T-helper 17 cell (primary cell): Measurements from ENCODE around the gene FHL2. TPM values are rescaled to one million over a fixed set of nuclear protein-coding genes. Genes with fewer than 3 reads are reported as not detected.
A peak's percentile ranks its signal among the peaks of the same experiment; 100 is the strongest.

Experiments
- ATAC-seq: fragments of 150-1000 bp; cut with Tn5 transposase; 2 replicates; pipeline ENCODE4 v1.10.0; 2021; ENCODE audit warnings: mild to moderate bottlenecking, moderate library complexity
- DNase-seq, 3 donors: peaks; one replicate each; pipeline versions ENCODE4 v3.0.0 to v3.0.0-alpha.2; 2020 to 2021
- H3K9me3 ChIP-seq: one replicate; pipeline ENCODE4 v1.7.0; 2013; ENCODE audit warnings: low read length, mild to moderate bottlenecking; ENCODE audit not compliant: control insufficient read depth, poor library complexity, severe bottlenecking
- H3K27ac Mint-ChIP-seq: one replicate; pipeline ENCODE4 v1.8.0; 2022; ENCODE audit warnings: mild to moderate bottlenecking, moderate library complexity, mixed read lengths
- H3K27me3 Mint-ChIP-seq: one replicate; pipeline ENCODE4 v1.8.0; 2022; ENCODE audit warnings: mixed read lengths
- H3K36me3 Mint-ChIP-seq: one replicate; pipeline ENCODE4 v1.8.0; 2022; ENCODE audit warnings: low read depth, mixed read lengths
- H3K4me1 Mint-ChIP-seq: one replicate; pipeline ENCODE4 v1.8.0; 2022; ENCODE audit warnings: mild to moderate bottlenecking, mixed read lengths
- H3K4me3 Mint-ChIP-seq: one replicate; pipeline ENCODE4 v1.8.0; 2022; ENCODE audit warnings: mild to moderate bottlenecking, moderate library complexity, mixed read lengths
- total RNA-seq, 4 donors: library from RNA in 2 of 4; stranded (reverse) in 2 of 4; gene quantifications; one replicate each; pipeline ENCODE4 v1.2.3 and lab custom pipeline; 2022 to 2026

The FHL2 gene
- total RNA-seq, 2 donors from 2014 or later, result 0.65 to 8.9 TPM

- H3K36me3 Mint-ChIP-seq, result peaks cover 7% of the 10 kb centered on the region
- DNase-seq (no peak), ATAC-seq (no peak)
- peak overlapping the region; percentile 43 for H3K27ac Mint-ChIP-seq
- peaks cover 8% of the 10 kb centered on the region for H3K4me1 Mint-ChIP-seq
- peaks cover 88% of the 10 kb centered on the region for H3K27me3 Mint-ChIP-seq
- no peak overlapping the region for H3K4me3 Mint-ChIP-seq
- H3K9me3 ChIP-seq, result peaks cover 2% of the 10 kb centered on the region
Observed at GRCh38 chr2:105413206-105413605, 14.4 kb upstream of the FHL2 start.

- DNase-seq (no peak), ATAC-seq (no peak)
- Mint-ChIP-seq H3K27me3 (peaks cover 85% of the 10 kb centered on the region), H3K36me3 (peaks cover 7% of the 10 kb centered on the region), H3K27ac (no peak overlapping the region), H3K4me1 (peaks cover 8% of the 10 kb centered on the region), H3K4me3 (no peak overlapping the region)
- H3K9me3 ChIP-seq, result no peaks in the 10 kb centered on the region
Observed at GRCh38 chr2:105412584-105412983, 13.7 kb upstream of the FHL2 start.

- peaks cover 78% of the 10 kb centered on the region for H3K27me3 Mint-ChIP-seq
Observed at GRCh38 chr2:105411720-105412407, 13.0 kb upstream of the FHL2 start.

GRCh38 chr2:105410554-105410953 lies 11.7 kb upstream of the FHL2 start:
- Mint-ChIP-seq H3K27ac (no peak overlapping the region), H3K36me3 (peaks cover 7% of the 10 kb centered on the region), H3K4me1 (peaks cover 10% of the 10 kb centered on the region), H3K4me3 (no peak overlapping the region), H3K27me3 (peaks cover 79% of the 10 kb centered on the region)
- no peak for ATAC-seq
- DNase-seq, result no peak
- H3K9me3 ChIP-seq, result no peaks in the 10 kb centered on the region

More at GRCh38 chr2:105411720-105412407, 13.0 kb upstream of the FHL2 start:
- H3K36me3 Mint-ChIP-seq, result peaks cover 7% of the 10 kb centered on the region
- peaks cover 8% of the 10 kb centered on the region for H3K4me1 Mint-ChIP-seq
- no peak overlapping the region for H3K4me3 Mint-ChIP-seq
- H3K27ac Mint-ChIP-seq, result no peak overlapping the region
- ATAC-seq, result no peak
- H3K9me3 ChIP-seq, result no peaks in the 10 kb centered on the region
- no peak for DNase-seq

- Mint-ChIP-seq H3K27me3 (peaks cover 79% of the 10 kb centered on the region), H3K27ac (no peak overlapping the region), H3K4me1 (peaks cover 10% of the 10 kb centered on the region), H3K4me3 (no peak overlapping the region), H3K36me3 (peaks cover 7% of the 10 kb centered on the region)
- ATAC-seq (no peak), DNase-seq (no peak)
- H3K9me3 ChIP-seq, result no peaks in the 10 kb centered on the region
Observed at GRCh38 chr2:105409717-105410116, 10.9 kb upstream of the FHL2 start.

- H3K27ac Mint-ChIP-seq, result no peak overlapping the region
- peaks cover 80% of the 10 kb centered on the region for H3K27me3 Mint-ChIP-seq
- ATAC-seq, result no peak
- H3K4me1 Mint-ChIP-seq, result peaks cover 9% of the 10 kb centered on the region
- peaks cover 7% of the 10 kb centered on the region for H3K36me3 Mint-ChIP-seq
- no peak overlapping the region for H3K4me3 Mint-ChIP-seq
- no peaks in the 10 kb centered on the region for H3K9me3 ChIP-seq
- DNase-seq, result no peak
Observed at GRCh38 chr2:105407946-105408743, 9.3 kb upstream of the FHL2 start.

- H3K27ac Mint-ChIP-seq, result no peak overlapping the region
Observed at GRCh38 chr2:105406221-105406620, 7.4 kb upstream of the FHL2 start.

GRCh38 chr2:105405291-105405690 lies 6.4 kb upstream of the FHL2 start:
- no peaks in the 10 kb centered on the region for H3K9me3 ChIP-seq
- Mint-ChIP-seq H3K4me1 (peaks cover 2% of the 10 kb centered on the region), H3K27me3 (peaks cover 65% of the 10 kb centered on the region), H3K4me3 (no peak overlapping the region), H3K27ac (no peak overlapping the region), H3K36me3 (peaks cover 3% of the 10 kb centered on the region)
- ATAC-seq (no peak), DNase-seq (no peak)

More at GRCh38 chr2:105406221-105406620, 7.4 kb upstream of the FHL2 start:
- peaks cover 2% of the 10 kb centered on the region for H3K4me1 Mint-ChIP-seq
- H3K27me3 Mint-ChIP-seq, result peaks cover 73% of the 10 kb centered on the region
- H3K36me3 Mint-ChIP-seq, result peaks cover 3% of the 10 kb centered on the region
- no peak for ATAC-seq
- H3K9me3 ChIP-seq, result no peaks in the 10 kb centered on the region
- no peak overlapping the region for H3K4me3 Mint-ChIP-seq
- DNase-seq, result no peak

- Mint-ChIP-seq H3K27me3 (peaks cover 61% of the 10 kb centered on the region), H3K36me3 (peaks cover 3% of the 10 kb centered on the region), H3K27ac (no peak overlapping the region), H3K4me1 (peaks cover 2% of the 10 kb centered on the region), H3K4me3 (no peak overlapping the region)
- no peaks in the 10 kb centered on the region for H3K9me3 ChIP-seq
- DNase-seq, result no peak
- ATAC-seq, result no peak
Observed at GRCh38 chr2:105404736-105405135, 5.9 kb upstream of the FHL2 start.

- no peak for ATAC-seq
- H3K27ac Mint-ChIP-seq, result no peak overlapping the region
- DNase-seq, result no peak
- H3K4me1 Mint-ChIP-seq, result peaks cover 4% of the 10 kb centered on the region
- peaks cover 3% of the 10 kb centered on the region for H3K36me3 Mint-ChIP-seq
- H3K4me3 Mint-ChIP-seq, result no peak overlapping the region
- peaks cover 59% of the 10 kb centered on the region for H3K27me3 Mint-ChIP-seq
- H3K9me3 ChIP-seq, result no peaks in the 10 kb centered on the region
Observed at GRCh38 chr2:105403783-105404698, 5.2 kb upstream of the FHL2 start.

- H3K9me3 ChIP-seq, result no peaks in the 10 kb centered on the region
- Mint-ChIP-seq H3K4me1 (peaks cover 4% of the 10 kb centered on the region), H3K4me3 (no peak overlapping the region), H3K36me3 (peaks cover under 1% of the 10 kb centered on the region), H3K27ac (no peak overlapping the region), H3K27me3 (peaks cover 52% of the 10 kb centered on the region)
- DNase-seq, result no peak
- no peak for ATAC-seq
Observed at GRCh38 chr2:105403241-105403782, 4.5 kb upstream of the FHL2 start.

GRCh38 chr2:105402809-105403208 lies 4.0 kb upstream of the FHL2 start:
- ATAC-seq (no peak), DNase-seq (no peak)
- no peaks in the 10 kb centered on the region for H3K9me3 ChIP-seq
- H3K4me3 Mint-ChIP-seq, result no peak overlapping the region
- peaks cover 48% of the 10 kb centered on the region for H3K27me3 Mint-ChIP-seq
- H3K27ac Mint-ChIP-seq, result no peak overlapping the region
- H3K36me3 Mint-ChIP-seq, result no peaks in the 10 kb centered on the region
- H3K4me1 Mint-ChIP-seq, result peaks cover 7% of the 10 kb centered on the region

GRCh38 chr2:105401867-105402266 lies 3.0 kb upstream of the FHL2 start:
- peaks cover 53% of the 10 kb centered on the region for H3K27me3 Mint-ChIP-seq

More at GRCh38 chr2:105401867-105402266, 3.0 kb upstream of the FHL2 start:
- Mint-ChIP-seq H3K36me3 (no peaks in the 10 kb centered on the region), H3K27ac (no peak overlapping the region), H3K4me1 (peaks cover 7% of the 10 kb centered on the region), H3K4me3 (no peak overlapping the region)
- ATAC-seq (no peak), DNase-seq (no peak)
- no peaks in the 10 kb centered on the region for H3K9me3 ChIP-seq
